Measurements from ENCODE around the gene CFAP92. TPM values are rescaled to one million over a fixed set of nuclear protein-coding genes. Genes with fewer than 3 reads are reported as not detected.
A peak's percentile ranks its signal among the peaks of the same experiment; 100 is the strongest.

Gene CFAP92
- total and polyA plus RNA-seq, 4 experiments from 2014 or later = 0.38 to 0.47 TPM; not detected in 2

DNA sequence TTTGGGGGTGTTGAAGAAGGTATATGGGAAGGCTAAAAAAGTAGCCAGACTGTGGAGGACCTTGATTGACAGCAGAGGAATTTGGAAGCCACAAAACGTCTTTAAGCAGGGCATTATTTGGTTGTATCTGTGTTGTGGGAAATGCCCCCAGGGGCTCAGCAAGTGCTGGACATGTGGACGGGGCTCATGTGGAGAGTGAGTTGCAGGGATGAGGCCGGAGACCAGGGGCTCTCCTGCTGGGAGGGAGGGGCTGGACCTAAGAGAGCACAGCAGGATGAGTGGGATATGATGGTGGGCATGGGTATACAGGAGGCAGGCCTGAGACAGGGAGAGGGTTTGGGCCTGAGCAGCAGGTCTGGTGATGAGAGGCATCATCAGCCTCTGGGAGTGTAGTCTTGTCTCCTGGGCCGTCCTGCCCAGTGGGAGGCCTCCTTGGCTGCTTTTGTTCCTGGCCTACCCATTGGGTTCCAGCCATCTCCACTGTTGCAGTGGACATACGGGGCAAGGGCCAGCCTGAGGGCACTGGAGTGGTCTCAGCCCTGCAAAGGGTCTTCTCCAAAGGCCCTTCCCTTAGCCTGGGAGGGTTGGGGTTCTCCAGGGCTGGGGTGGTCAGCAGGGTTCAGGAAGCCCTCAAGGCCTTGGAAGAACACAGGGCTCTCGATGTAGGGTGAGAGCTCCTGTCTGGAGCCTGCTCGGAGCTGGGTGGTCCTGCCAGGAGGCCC is 86.9 kb downstream of the CFAP92 start:
- peaks cover 56% of the 10 kb centered on the region for H3K36me3 ChIP-seq (ENCODE audit: insufficient read depth, low read length)
- H3K9me3 ChIP-seq (ENCODE audit: control insufficient read depth in 1 of 2, low read length in 2 of 2) = no peaks in the 10 kb centered on the region
- ChIA-PET CTCF (ENCODE audit: partially characterized antibody) (no interaction called here), POLR2A (ENCODE audit: partially characterized antibody) (no interaction called here)
- H3K27ac ChIP-seq (ENCODE audit: low read depth, low read length) = no peak overlapping the region
- H3K4me1 Mint-ChIP-seq = no peaks in the 10 kb centered on the region
- no peaks in the 10 kb centered on the region for H3K4me1 ChIP-seq (ENCODE audit: insufficient read depth, low read length)
- peak overlapping the region in 3 of 7 donors; percentile 55 to 76 (median 70) for H3K27ac Mint-ChIP-seq
- no peaks in the 10 kb centered on the region for H3K9me3 Mint-ChIP-seq
- H3K27me3 Mint-ChIP-seq = no peaks in the 10 kb centered on the region
- H3K36me3 Mint-ChIP-seq = peaks cover 29 to 58% of the 10 kb centered on the region in 2 donors
- DNase-seq = no peak
- intact Hi-C loops (cut with micrococcal nuclease) = no loop called here
- H3K27me3 ChIP-seq (ENCODE audit: insufficient read depth, low read length) = no peaks in the 10 kb centered on the region
- H3K4me3 Mint-ChIP-seq = no peak overlapping the region
- H3K4me3 ChIP-seq (ENCODE audit: low read length in 2 of 2) = no peak overlapping the region

DNA sequence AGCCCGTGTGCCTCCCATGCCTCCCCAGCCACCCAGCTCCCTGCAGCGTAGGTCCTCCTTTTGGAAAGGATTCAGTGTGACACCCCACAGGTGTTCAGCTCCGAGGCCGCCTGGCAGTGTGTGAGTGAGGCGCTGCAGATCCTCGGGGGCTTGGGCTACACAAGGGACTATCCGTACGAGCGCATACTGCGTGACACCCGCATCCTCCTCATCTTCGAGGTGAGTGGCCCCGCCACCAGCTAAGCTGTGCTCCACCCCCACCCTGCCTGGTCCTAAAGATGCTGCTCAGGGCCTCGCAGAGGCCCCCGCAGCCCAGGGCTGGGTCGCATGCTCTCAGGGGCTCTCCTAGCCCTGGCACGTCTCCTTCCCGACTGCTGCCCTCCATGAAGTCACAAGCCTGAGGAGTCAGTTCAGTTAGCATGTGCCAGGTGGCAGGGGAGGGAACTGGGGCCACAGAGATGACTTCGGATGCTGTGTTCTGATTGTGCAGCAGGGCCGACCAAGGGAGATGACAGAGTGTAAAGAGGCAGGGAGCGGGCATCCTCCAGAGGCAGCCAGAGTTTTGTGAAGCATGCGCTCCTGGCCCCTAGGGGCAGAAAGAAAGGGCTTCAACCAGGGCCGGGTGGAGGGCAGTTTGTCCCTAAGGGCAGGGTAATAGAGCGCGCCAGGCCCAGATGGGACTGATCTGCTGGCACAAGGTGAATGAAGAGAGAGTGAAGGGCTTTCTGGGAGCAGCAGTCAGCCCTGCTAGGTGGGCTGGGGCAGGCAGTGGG is 87.7 kb downstream of the CFAP92 start:
- Histone ChIP-seq H3K36me3 (ENCODE audit: insufficient read depth, low read length) (peaks cover 62% of the 10 kb centered on the region), H3K4me1 (ENCODE audit: insufficient read depth, low read length) (no peaks in the 10 kb centered on the region), H3K9me3 (ENCODE audit: control insufficient read depth in 1 of 2, low read length in 2 of 2) (no peaks in the 10 kb centered on the region), H3K27me3 (ENCODE audit: insufficient read depth, low read length) (no peaks in the 10 kb centered on the region), H3K4me3 (ENCODE audit: low read length in 2 of 2) (no peak overlapping the region), H3K27ac (ENCODE audit: low read depth, low read length) (no peak overlapping the region)
- H3K27me3 Mint-ChIP-seq = no peaks in the 10 kb centered on the region
- no peak overlapping the region for H3K27ac Mint-ChIP-seq
- no peaks in the 10 kb centered on the region for H3K9me3 Mint-ChIP-seq
- CTCF ChIA-PET (ENCODE audit: partially characterized antibody) = no interaction called here
- H3K4me1 Mint-ChIP-seq = no peaks in the 10 kb centered on the region
- H3K36me3 Mint-ChIP-seq = peaks cover 31 to 60% of the 10 kb centered on the region in 2 donors
- POLR2A ChIA-PET (ENCODE audit: partially characterized antibody) = no interaction called here
- DNase-seq = no peak
- no peak overlapping the region for H3K4me3 Mint-ChIP-seq
- intact Hi-C loops (cut with micrococcal nuclease) = no loop called here

DNA sequence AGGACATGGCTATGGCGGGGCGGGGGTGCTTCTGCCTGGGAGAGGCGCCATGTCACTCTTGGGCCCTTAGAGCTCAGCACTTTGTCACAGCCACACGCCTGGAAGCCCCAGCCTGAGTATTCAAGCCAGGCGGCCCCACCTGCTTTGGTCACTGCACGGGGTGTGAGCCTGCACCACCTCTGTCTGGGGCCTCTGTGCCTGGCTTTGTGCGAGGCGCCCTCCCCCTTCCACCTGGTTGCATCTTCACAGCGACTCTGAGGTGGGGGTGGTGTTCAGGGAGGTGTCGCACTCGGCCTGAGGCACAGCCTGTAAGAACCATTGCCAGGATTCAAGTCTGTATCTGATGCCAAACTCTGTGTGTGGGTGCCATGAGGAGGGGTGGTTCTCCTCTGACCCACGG is 90.4 kb downstream of the CFAP92 start:
- Mint-ChIP-seq H3K9me3 (no peaks in the 10 kb centered on the region), H3K27me3 (no peaks in the 10 kb centered on the region), H3K4me3 (no peak overlapping the region), H3K4me1 (no peaks in the 10 kb centered on the region), H3K36me3 (peaks cover 52 to 67% of the 10 kb centered on the region in 2 donors), H3K27ac (no peak overlapping the region)
- DNase-seq = no peak
- ChIA-PET POLR2A (ENCODE audit: partially characterized antibody) (no interaction called here), CTCF (ENCODE audit: partially characterized antibody) (no interaction called here)
- Histone ChIP-seq H3K4me1 (ENCODE audit: insufficient read depth, low read length) (no peaks in the 10 kb centered on the region), H3K27me3 (ENCODE audit: insufficient read depth, low read length) (no peaks in the 10 kb centered on the region), H3K4me3 (ENCODE audit: low read length in 2 of 2) (no peak overlapping the region), H3K36me3 (ENCODE audit: insufficient read depth, low read length) (peaks cover 66% of the 10 kb centered on the region), H3K9me3 (ENCODE audit: control insufficient read depth in 1 of 2, low read length in 2 of 2) (no peaks in the 10 kb centered on the region), H3K27ac (ENCODE audit: low read depth, low read length) (no peak overlapping the region)
- intact Hi-C loops (cut with micrococcal nuclease) = no loop called here

DNA sequence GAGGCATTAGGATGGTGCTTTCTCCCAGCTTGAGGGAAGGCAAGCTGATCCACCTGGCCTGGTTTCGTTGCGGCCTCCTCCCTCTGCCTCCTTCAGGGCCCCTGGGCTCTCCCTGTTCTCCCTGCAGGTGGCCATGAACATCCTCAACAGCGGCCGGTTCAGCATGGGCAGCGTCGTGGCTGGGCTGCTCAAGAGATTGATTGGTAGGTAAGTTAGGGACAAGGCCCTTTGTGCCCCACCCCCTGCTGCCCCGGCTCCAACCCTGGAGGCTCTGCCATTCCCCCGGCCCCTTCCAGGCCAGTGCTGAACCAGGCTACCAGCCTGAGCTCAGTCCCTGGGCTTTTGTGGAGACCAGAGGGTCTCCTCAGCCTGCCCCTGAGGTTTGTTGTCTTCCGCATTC is 91.5 kb downstream of the CFAP92 start:
- Mint-ChIP-seq H3K27ac (no peak overlapping the region), H3K27me3 (no peaks in the 10 kb centered on the region), H3K4me3 (no peak overlapping the region), H3K4me1 (no peaks in the 10 kb centered on the region), H3K36me3 (peaks cover 55 to 71% of the 10 kb centered on the region in 2 donors), H3K9me3 (no peaks in the 10 kb centered on the region)
- Histone ChIP-seq H3K27ac (ENCODE audit: low read depth, low read length) (no peak overlapping the region), H3K36me3 (ENCODE audit: insufficient read depth, low read length) (peaks cover 66% of the 10 kb centered on the region), H3K4me3 (ENCODE audit: low read length in 2 of 2) (no peak overlapping the region), H3K4me1 (ENCODE audit: insufficient read depth, low read length) (no peaks in the 10 kb centered on the region), H3K27me3 (ENCODE audit: insufficient read depth, low read length) (no peaks in the 10 kb centered on the region), H3K9me3 (ENCODE audit: control insufficient read depth in 1 of 2, low read length in 2 of 2) (no peaks in the 10 kb centered on the region)
- no peak for DNase-seq
- ChIA-PET CTCF (ENCODE audit: partially characterized antibody) (interaction anchor here (0.8 kb wide), 1 partner anchor 8 kb away, joined by 4 read pairs; no protein-coding TSS in a partner anchor), POLR2A (ENCODE audit: partially characterized antibody) (no interaction called here)
- intact Hi-C loops (cut with micrococcal nuclease) = no loop called here

DNA sequence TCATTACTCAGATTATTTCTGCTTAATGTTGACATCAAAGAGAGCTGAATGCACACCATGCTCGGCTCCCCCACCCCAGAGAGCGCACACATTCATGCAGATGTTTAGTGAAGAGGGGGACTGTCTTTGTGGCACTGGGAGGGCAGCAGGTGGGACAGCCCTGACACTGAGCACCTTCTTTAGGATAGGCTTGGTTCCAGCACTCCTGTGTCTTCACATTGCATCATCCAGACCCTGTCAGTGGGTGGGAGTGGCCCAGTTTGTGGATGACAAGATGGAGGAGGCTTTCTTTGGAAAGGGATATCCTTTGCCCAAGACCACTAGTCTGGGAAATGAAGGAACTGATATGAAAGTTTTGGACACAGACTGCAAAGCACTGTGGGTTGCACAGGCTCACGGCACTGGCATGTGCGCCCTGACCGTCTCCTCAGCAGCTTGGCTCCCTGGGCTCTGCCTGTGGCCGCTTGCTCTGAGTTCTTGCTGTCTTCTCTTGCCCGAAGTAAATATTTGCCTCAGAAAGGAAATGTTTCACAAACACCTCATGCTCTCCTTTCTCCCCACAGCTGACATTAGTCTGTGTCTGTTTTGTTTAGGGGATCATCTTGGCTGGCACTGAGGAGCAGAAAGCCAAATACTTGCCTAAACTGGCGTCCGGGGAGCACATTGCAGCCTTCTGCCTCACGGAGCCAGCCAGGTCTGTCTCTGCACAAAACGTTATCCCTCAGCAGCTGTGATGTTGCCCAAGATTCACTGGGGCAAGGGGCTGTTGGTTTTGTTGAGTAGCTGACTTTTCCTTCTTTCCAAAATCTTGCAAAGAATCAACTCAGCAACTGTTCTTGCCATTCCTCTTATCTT is 97.8 kb downstream of the CFAP92 start:
- H3K27me3 ChIP-seq (ENCODE audit: insufficient read depth, low read length) = no peaks in the 10 kb centered on the region
- DNase-seq = no peak
- ChIA-PET POLR2A (ENCODE audit: partially characterized antibody) (no interaction called here), CTCF (ENCODE audit: partially characterized antibody) (no interaction called here)
- Mint-ChIP-seq H3K4me1 (peaks cover 0 to 3% (median under 1%) of the 10 kb centered on the region in 4 donors), H3K27ac (peak overlapping the region in 2 of 7 donors; percentile 18 to 32), H3K4me3 (no peak overlapping the region), H3K36me3 (peaks cover 60 to 69% of the 10 kb centered on the region in 2 donors), H3K27me3 (no peaks in the 10 kb centered on the region), H3K9me3 (no peaks in the 10 kb centered on the region)
- no peaks in the 10 kb centered on the region for H3K4me1 ChIP-seq (ENCODE audit: insufficient read depth, low read length)
- peaks cover 56% of the 10 kb centered on the region for H3K36me3 ChIP-seq (ENCODE audit: insufficient read depth, low read length)
- no peak overlapping the region for H3K4me3 ChIP-seq (ENCODE audit: low read length in 2 of 2)
- H3K9me3 ChIP-seq (ENCODE audit: control insufficient read depth in 1 of 2, low read length in 2 of 2) = no peaks in the 10 kb centered on the region
- intact Hi-C loops (cut with micrococcal nuclease) = no loop called here
- H3K27ac ChIP-seq (ENCODE audit: low read depth, low read length) = no peak overlapping the region

DNA sequence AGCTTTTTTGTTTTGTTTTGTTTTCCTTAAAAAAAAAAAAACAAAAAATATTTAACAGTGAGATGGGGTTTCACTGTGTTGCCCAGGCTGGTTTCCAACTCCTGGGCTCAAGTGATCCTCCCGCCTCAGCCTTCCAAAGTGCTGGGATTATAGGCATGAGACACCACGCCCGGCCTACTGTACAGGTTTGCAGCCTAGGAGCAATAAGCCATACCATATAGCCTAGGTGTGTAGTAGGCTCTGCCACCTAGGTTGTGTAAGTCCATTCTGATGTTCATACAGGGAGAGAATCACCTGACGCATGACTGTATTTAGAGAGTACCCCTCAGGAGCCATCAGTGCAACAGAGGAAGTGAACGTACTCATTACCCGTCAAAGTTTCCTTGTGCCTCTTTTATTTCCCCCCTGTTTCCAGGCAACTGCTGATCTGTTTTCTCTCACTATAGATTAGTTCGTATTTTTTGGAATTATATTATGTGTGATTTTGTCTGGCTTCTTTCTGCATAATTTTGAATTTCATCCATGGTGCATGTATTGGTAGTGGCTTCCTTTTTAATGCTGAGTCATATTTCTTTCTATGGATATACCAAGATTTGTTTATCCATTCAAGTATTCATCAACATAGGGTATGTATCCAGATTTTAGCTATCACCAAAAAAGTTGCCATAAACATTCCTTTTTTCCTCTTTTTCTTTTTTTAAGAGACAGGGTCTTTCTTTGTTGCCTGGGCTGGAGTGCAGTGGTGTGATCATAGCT is 104.6 kb downstream of the CFAP92 start:
- Histone ChIP-seq H3K4me1 (ENCODE audit: insufficient read depth, low read length) (no peaks in the 10 kb centered on the region), H3K9me3 (ENCODE audit: control insufficient read depth in 1 of 2, low read length in 2 of 2) (no peaks in the 10 kb centered on the region), H3K27me3 (ENCODE audit: insufficient read depth, low read length) (no peaks in the 10 kb centered on the region), H3K4me3 (ENCODE audit: low read length in 2 of 2) (no peak overlapping the region), H3K27ac (ENCODE audit: low read depth, low read length) (no peak overlapping the region), H3K36me3 (ENCODE audit: insufficient read depth, low read length) (peaks cover 15% of the 10 kb centered on the region)
- Mint-ChIP-seq H3K9me3 (no peaks in the 10 kb centered on the region), H3K4me3 (no peak overlapping the region), H3K27me3 (no peaks in the 10 kb centered on the region), H3K27ac (peak overlapping the region in 1 of 7 donors; percentile 57), H3K4me1 (peaks cover under 1 to 4% (median 2%) of the 10 kb centered on the region in 4 donors), H3K36me3 (peaks cover 10 to 32% of the 10 kb centered on the region in 2 donors)
- POLR2A ChIA-PET (ENCODE audit: partially characterized antibody) = interaction anchor here (1.0 kb wide), 1 partner anchor 11 kb away, joined by 4 read pairs; no protein-coding TSS in a partner anchor
- no peak for DNase-seq
- intact Hi-C loops (cut with micrococcal nuclease) = no loop called here
- CTCF ChIA-PET (ENCODE audit: partially characterized antibody) = interaction anchor here (1.2 to 1.4 kb wide), 2 partner anchors 14 to 81 kb away, joined by 3 read pairs; no protein-coding TSS in a partner anchor
